Neuronal stem cell (in vitro differentiated cells): ENCODE data around the gene MICAL3.

ENCODE experiments used
- DNase-seq: peaks from one replicate; pipeline ENCODE4 v3.0.0-alpha.2; 2013; ENCODE audit warnings: low spot score
- H2AFZ ChIP-seq: one replicate; pipeline ENCODE4 v1.6.1; 2013; ENCODE audit warnings: mild to moderate bottlenecking, low read length, inconsistent platforms
- H2AK5ac ChIP-seq: 2 replicates; pipeline ENCODE4 v1.6.1; 2013; ENCODE audit warnings: low read depth, mild to moderate bottlenecking, inconsistent platforms, low read length, moderate library complexity, mixed read lengths
- H2BK120ac ChIP-seq: 2 replicates; pipeline ENCODE4 v1.6.1; 2013; ENCODE audit warnings: low read depth, mild to moderate bottlenecking, inconsistent platforms, low read length, moderate library complexity, mixed read lengths
- H2BK12ac ChIP-seq: one replicate; pipeline ENCODE4 v1.6.1; 2013; ENCODE audit warnings: low read length, inconsistent platforms
- H2BK15ac ChIP-seq: 2 replicates; pipeline ENCODE4 v1.6.1; 2013; ENCODE audit warnings: mild to moderate bottlenecking, low read length, inconsistent platforms, mixed read lengths
- H2BK5ac ChIP-seq: one replicate; pipeline ENCODE4 v1.6.1; 2013; ENCODE audit warnings: inconsistent platforms, mild to moderate bottlenecking, low read length, moderate library complexity
- H3K14ac ChIP-seq: one replicate; pipeline ENCODE4 v1.6.1; 2013; ENCODE audit warnings: low read length, inconsistent platforms
- H3K18ac ChIP-seq: 2 replicates; pipeline ENCODE4 v1.6.1; 2013; ENCODE audit warnings: low read length, inconsistent platforms
- H3K23ac ChIP-seq: 2 replicates; pipeline ENCODE4 v1.6.1; 2013; ENCODE audit warnings: low read depth, mild to moderate bottlenecking, mixed read lengths, low read length, inconsistent platforms; ENCODE audit not compliant: poor library complexity
- H3K27ac ChIP-seq: replicated peaks from 3 replicates; pipeline ENCODE4 v1.5.1; 2013; ENCODE audit warnings: low read length, inconsistent platforms
- H3K27me3 ChIP-seq, 3 experiments: 2 replicates each; pipeline ENCODE4 v1.6.1; 2013; ENCODE audit warnings: low read length in 3 of 3, mild to moderate bottlenecking in 2 of 3, inconsistent platforms in 1 of 3, low read depth in 1 of 3, mixed read lengths in 1 of 3, moderate library complexity in 1 of 3; ENCODE audit not compliant: control insufficient read depth in 3 of 3, insufficient read depth in 3 of 3
- H3K36me3 ChIP-seq, 2 donors: replicated peaks in 1 of 2; 2 replicates each; pipeline ENCODE4 v1.6.1; 2013; ENCODE audit warnings: low read length in 2 of 2; ENCODE audit not compliant: control insufficient read depth in 2 of 2, insufficient read depth in 2 of 2
- H3K4ac ChIP-seq: 2 replicates; pipeline ENCODE4 v1.6.1; 2013; ENCODE audit warnings: inconsistent platforms, mild to moderate bottlenecking, low read length, moderate library complexity
- H3K4me1 ChIP-seq, 2 donors: 1 replicate in 1 of 2; 2 replicates in 1 of 2; pipeline ENCODE4 v1.6.1; 2013; ENCODE audit warnings: low read length in 2 of 2, low read depth in 1 of 2; ENCODE audit not compliant: control insufficient read depth in 2 of 2, insufficient read depth in 1 of 2
- H3K4me2 ChIP-seq: one replicate; pipeline ENCODE4 v1.6.1; 2013; ENCODE audit warnings: mild to moderate bottlenecking, low read length, inconsistent platforms; ENCODE audit not compliant: insufficient read depth, poor library complexity, severe bottlenecking
- H3K4me3 ChIP-seq, 2 donors: 2 replicates each; pipeline ENCODE4 v1.5.1; 2013; ENCODE audit warnings: low read length in 2 of 2, mild to moderate bottlenecking in 2 of 2, inconsistent platforms in 1 of 2, moderate library complexity in 1 of 2
- H3K79me1 ChIP-seq: one replicate; pipeline ENCODE4 v1.6.1; 2013; ENCODE audit warnings: low read depth, mild to moderate bottlenecking, inconsistent platforms, low read length, moderate library complexity
- H3K9ac ChIP-seq: one replicate; pipeline ENCODE4 v1.6.1; 2013; ENCODE audit warnings: mild to moderate bottlenecking, low read depth, low read length, inconsistent platforms; ENCODE audit not compliant: poor library complexity
- H3K9me3 ChIP-seq, 2 donors: replicated peaks in 1 of 2; 2 replicates each; pipeline versions ENCODE3 to v1.6.1; 2013; ENCODE audit warnings: low read length in 2 of 2, mild to moderate bottlenecking in 2 of 2, inconsistent platforms in 1 of 2, low read depth in 1 of 2, mixed read lengths in 1 of 2, moderate library complexity in 1 of 2; ENCODE audit not compliant: control insufficient read depth in 2 of 2, insufficient read depth in 1 of 2
- H4K8ac ChIP-seq: one replicate; pipeline ENCODE4 v1.6.1; 2013; ENCODE audit warnings: low read depth, mild to moderate bottlenecking, inconsistent platforms, low read length, moderate library complexity
- H4K91ac ChIP-seq: one replicate; pipeline ENCODE4 v1.6.1; 2013; ENCODE audit warnings: low read length, low read depth, mild to moderate bottlenecking, inconsistent platforms; ENCODE audit not compliant: poor library complexity
- WGBS, 2 donors: extraction: QIAGEN DNeasy Blood & Tissue Kit; methylation state at CpG; one replicate each; pipeline ENCODE4 v1.1.7; 2013; ENCODE audit warnings: missing lambda C conversion rate in 2 of 2, mixed read lengths in 1 of 2; ENCODE audit not compliant: insufficient read length in 2 of 2, insufficient replicate concordance in 1 of 2; ENCODE audit errors: extremely low coverage in 2 of 2; 5-methylcytosine and 5-hydroxymethylcytosine counted together

Gene MICAL3

DNA sequence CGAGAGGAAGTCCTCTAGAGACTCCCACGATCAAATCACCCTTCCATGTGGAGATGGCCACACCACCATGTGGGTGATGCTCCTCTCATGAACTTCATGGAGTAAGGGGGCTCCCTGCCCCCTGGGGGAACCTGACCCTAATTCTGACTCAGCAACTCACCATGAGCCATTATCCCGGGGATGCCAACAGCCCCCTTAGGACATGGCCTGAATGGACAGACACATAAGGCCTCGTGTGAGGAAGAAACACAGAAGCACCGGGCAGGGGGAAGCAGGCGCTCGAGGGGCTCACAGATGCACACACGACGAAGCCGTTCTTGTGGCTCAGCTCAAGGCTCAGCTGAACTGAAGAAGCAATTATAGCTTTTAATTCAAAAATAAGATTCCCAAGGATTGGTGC is 150.6 kb downstream of the MICAL3 start:
- no peaks in the 10 kb centered on the region for H3K27me3 ChIP-seq
- no peak overlapping the region for H2BK12ac ChIP-seq
- no peak overlapping the region for H3K9ac ChIP-seq
- no peak overlapping the region for H3K14ac ChIP-seq
- H3K79me1 ChIP-seq, result no peaks in the 10 kb centered on the region
- no peak overlapping the region for H2BK120ac ChIP-seq
- H2BK15ac ChIP-seq, result no peak overlapping the region
- no peak overlapping the region for H3K4me3 ChIP-seq
- no peaks in the 10 kb centered on the region for H3K4me1 ChIP-seq
- H4K8ac ChIP-seq, result no peak overlapping the region
- no peak overlapping the region for H2AK5ac ChIP-seq
- H3K23ac ChIP-seq, result peak overlapping the region; percentile 31
- peak overlapping the region; percentile 10 for H2BK5ac ChIP-seq
- H3K4ac ChIP-seq, result no peak overlapping the region
- no peak overlapping the region for H3K18ac ChIP-seq
- H4K91ac ChIP-seq, result no peak overlapping the region
- no peaks in the 10 kb centered on the region for H3K9me3 ChIP-seq
- DNase-seq, result no peak
- no CpG with 5 or more reads among the region's 10 CpGs for WGBS, 2 donors
- H2AFZ ChIP-seq, result no peak overlapping the region
- no peak overlapping the region for H3K4me2 ChIP-seq
- H3K36me3 ChIP-seq, result peaks cover 22 to 63% of the 10 kb centered on the region in 2 donors
- no peak overlapping the region for H3K27ac ChIP-seq

DNA sequence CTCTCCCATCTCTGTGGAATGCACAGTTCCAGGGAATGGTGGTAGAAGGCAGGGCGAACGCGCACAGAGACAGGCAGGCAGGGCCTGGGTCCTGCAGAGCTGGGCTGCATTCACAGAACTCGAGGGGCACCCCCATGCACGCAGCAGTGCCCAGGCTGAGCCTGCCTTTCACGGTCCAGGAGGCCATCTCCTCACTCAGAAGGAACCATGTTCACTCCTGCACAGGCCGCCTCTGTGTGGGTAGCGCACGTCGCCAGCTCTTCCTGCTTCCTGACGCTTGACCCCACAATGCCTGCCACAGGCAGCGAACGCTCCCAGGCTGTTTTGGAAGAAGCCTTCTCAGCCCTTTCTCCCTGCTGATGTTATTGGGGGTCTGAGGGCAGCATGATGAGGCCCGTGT is 151.2 kb downstream of the MICAL3 start:
- no peak for DNase-seq
- H3K14ac ChIP-seq, result no peak overlapping the region
- peak overlapping the region; percentile 21 for H3K23ac ChIP-seq
- H3K18ac ChIP-seq, result no peak overlapping the region
- H3K4me2 ChIP-seq, result no peak overlapping the region
- H3K36me3 ChIP-seq, result peaks cover 25 to 65% of the 10 kb centered on the region in 2 donors
- H2BK5ac ChIP-seq, result peak overlapping the region; percentile 10
- H3K79me1 ChIP-seq, result no peaks in the 10 kb centered on the region
- no peak overlapping the region for H3K4me3 ChIP-seq
- peak overlapping the region; percentile 46 for H3K9ac ChIP-seq
- H4K91ac ChIP-seq, result no peak overlapping the region
- no peak overlapping the region for H4K8ac ChIP-seq
- H3K27ac ChIP-seq, result no peak overlapping the region
- no peaks in the 10 kb centered on the region for H3K4me1 ChIP-seq
- no peak overlapping the region for H2AK5ac ChIP-seq
- no peaks in the 10 kb centered on the region for H3K9me3 ChIP-seq
- H3K4ac ChIP-seq, result no peak overlapping the region
- no peak overlapping the region for H2AFZ ChIP-seq
- no CpG with 5 or more reads among the region's 14 CpGs for WGBS, 2 donors
- no peak overlapping the region for H2BK15ac ChIP-seq
- H2BK12ac ChIP-seq, result no peak overlapping the region
- H2BK120ac ChIP-seq, result peak overlapping the region; percentile 23
- H3K27me3 ChIP-seq, result no peaks in the 10 kb centered on the region

DNA sequence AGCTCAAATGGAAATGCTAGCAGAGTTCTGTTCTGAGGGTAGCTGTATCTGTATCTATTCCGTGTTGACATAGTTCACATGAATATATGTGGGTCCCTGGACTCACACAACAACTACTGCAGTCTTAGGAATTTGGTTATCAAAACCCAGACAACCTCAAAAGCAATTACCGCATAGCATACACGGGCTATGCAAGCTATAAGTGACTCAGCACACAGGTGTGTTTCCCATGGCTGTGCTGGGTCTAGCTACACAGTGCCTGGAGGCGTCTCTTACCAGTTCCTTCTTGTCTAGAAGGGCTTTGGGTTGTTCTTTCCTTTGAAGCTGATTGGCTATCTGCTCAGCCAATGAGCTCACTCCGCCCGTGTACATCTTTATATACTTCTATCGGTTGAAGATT is 151.9 kb downstream of the MICAL3 start:
- H3K79me1 ChIP-seq, result no peaks in the 10 kb centered on the region
- no peak overlapping the region for H3K9ac ChIP-seq
- H3K4me3 ChIP-seq, result no peak overlapping the region
- no peak overlapping the region for H3K23ac ChIP-seq
- H3K4me2 ChIP-seq, result no peak overlapping the region
- H3K36me3 ChIP-seq, result peaks cover 25 to 64% of the 10 kb centered on the region in 2 donors
- H3K27ac ChIP-seq, result no peak overlapping the region
- no peak overlapping the region for H4K91ac ChIP-seq
- no peak overlapping the region for H3K4ac ChIP-seq
- no peak overlapping the region for H3K14ac ChIP-seq
- H2BK12ac ChIP-seq, result no peak overlapping the region
- no peak overlapping the region for H2BK15ac ChIP-seq
- WGBS, 2 donors, result no CpG with 5 or more reads among the region's 7 CpGs
- H3K9me3 ChIP-seq, result no peaks in the 10 kb centered on the region
- H2BK5ac ChIP-seq, result no peak overlapping the region
- H3K4me1 ChIP-seq, result no peaks in the 10 kb centered on the region
- DNase-seq, result no peak
- no peak overlapping the region for H2AFZ ChIP-seq
- H2AK5ac ChIP-seq, result no peak overlapping the region
- no peak overlapping the region for H4K8ac ChIP-seq
- H3K27me3 ChIP-seq, result no peaks in the 10 kb centered on the region
- no peak overlapping the region for H2BK120ac ChIP-seq
- no peak overlapping the region for H3K18ac ChIP-seq

DNA sequence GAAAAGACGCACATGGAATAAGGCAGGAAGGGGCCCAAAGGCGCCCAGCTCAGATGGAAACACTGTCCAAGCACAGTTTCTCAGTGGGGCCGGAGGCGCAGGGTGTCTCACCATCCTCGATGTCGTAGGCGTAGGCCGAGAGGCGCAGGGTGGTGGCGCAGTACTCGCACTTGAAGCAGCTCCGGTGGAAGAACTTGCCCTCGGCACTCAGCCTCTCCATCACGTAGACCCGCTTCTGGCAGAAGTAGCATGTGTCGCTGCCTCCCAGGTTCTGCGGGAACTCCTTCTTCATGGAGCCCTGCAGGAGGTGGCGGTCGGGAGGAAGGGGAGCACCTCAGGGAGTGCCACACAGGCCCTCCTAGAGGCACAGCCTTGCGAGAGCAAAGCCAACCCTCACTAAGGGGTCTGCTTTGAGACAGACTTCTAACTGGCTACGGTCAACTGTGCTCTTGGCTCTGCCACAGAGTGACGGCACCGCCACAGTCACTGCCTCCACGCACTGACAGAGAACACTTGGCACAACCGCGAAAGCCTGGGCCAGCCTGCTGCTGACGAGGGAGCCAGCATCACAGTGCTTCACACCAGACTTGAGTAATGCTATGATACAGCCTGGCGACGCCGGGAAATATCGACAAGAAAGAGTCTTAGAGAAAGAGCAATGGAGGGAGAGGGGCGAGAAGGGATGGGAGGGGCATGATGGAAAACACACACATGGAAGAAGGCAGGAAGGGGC is 152.5 kb downstream of the MICAL3 start:
- no peak overlapping the region for H2BK5ac ChIP-seq
- H4K91ac ChIP-seq, result no peak overlapping the region
- no peak overlapping the region for H3K27ac ChIP-seq
- no peaks in the 10 kb centered on the region for H3K27me3 ChIP-seq
- DNase-seq, result no peak
- no peak overlapping the region for H2BK12ac ChIP-seq
- H3K4me1 ChIP-seq, result no peaks in the 10 kb centered on the region
- no peak overlapping the region for H2AK5ac ChIP-seq
- H2BK120ac ChIP-seq, result no peak overlapping the region
- no peak overlapping the region for H3K4me3 ChIP-seq
- no peak overlapping the region for H3K9ac ChIP-seq
- no peak overlapping the region for H3K4me2 ChIP-seq
- no peak overlapping the region for H3K4ac ChIP-seq
- H4K8ac ChIP-seq, result no peak overlapping the region
- no peaks in the 10 kb centered on the region for H3K9me3 ChIP-seq
- WGBS, 2 donors, result no CpG with 5 or more reads among the region's 32 CpGs
- no peak overlapping the region for H3K14ac ChIP-seq
- H3K18ac ChIP-seq, result no peak overlapping the region
- H2AFZ ChIP-seq, result no peak overlapping the region
- H3K79me1 ChIP-seq, result no peaks in the 10 kb centered on the region
- H3K36me3 ChIP-seq, result peaks cover 25 to 64% of the 10 kb centered on the region in 2 donors
- H2BK15ac ChIP-seq, result no peak overlapping the region
- no peak overlapping the region for H3K23ac ChIP-seq
